Measurements from ENCODE around the gene RAB8B.
A peak's percentile ranks its signal among the peaks of the same experiment; 100 is the strongest.
"Not testable (repeated sequence)": the region's sequence is repeated elsewhere in the genome, so short reads cannot be mapped to it uniquely, and the experiment has no call there.

The RAB8B gene

DNA sequence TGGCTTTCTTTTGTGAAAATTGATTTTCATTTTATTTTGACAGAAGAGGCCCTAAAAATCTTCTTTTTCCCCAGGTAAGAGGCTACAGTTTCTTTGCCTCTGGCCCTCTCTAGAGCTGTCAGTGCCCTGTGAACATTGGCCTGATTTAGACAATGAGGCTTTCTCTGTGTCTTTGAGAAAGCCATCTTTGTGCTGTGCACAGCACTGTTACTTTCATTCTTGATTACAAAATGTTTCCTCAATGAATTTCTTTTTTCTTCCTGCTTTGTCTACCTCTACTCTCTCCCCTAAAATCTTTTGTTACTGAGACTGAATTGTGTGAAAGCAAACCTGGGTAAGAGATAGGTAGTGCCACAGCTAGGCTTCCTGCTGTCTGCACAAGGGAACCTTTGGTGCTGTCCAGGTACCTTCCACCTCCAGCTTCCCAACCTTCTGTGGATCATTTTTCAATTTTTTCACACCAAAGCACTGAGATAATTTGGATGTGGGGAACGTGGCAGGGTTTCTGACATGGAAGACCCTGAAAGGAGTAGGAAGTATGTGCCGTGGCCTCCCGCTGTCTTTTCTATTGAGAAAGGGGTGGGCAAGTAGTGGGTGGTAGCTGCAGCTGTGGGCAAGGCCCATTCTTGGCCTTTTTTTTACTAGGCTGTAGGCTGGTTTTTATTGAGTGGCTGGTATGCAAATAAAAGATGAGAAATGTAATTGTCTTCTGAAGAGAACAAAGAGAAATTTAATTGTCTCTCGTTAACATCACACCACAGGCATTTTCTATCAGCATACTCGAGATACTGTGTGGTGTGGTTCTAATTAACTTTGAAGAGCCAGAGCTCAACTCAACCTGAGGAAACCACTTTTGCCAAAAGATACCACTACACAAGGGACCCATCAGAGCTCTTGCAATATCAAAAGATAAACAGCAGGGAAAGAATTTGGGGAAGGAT lies 21.0 kb downstream of the RAB8B start:
- no peak for DNase-seq (ENCODE audit: low spot score)

DNA sequence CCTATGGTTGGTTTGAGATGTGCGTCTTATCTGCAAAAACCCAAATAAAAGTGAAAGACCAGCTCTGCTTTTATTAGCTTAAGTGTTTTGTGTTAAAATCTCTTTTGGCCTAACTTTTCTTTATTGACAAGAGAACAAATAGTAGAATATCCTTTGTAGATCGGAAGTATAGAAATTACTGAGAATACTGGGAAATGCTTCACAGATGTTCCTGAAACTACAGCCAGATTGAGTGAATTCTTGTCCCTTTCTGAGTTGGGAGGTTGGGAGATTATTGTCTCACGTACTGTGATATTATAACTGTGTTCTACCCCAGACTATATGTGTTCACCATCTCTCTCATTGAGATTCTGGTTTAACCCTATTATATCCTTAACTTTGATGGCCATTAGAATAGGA lies 21.7 kb downstream of the RAB8B start:
- no peak for DNase-seq (ENCODE audit: low spot score)

- DNase-seq (ENCODE audit: low spot score) = no peak
Observed at GRCh38 chr15:63211549-63211948, 22.1 kb downstream of the RAB8B start.

DNA sequence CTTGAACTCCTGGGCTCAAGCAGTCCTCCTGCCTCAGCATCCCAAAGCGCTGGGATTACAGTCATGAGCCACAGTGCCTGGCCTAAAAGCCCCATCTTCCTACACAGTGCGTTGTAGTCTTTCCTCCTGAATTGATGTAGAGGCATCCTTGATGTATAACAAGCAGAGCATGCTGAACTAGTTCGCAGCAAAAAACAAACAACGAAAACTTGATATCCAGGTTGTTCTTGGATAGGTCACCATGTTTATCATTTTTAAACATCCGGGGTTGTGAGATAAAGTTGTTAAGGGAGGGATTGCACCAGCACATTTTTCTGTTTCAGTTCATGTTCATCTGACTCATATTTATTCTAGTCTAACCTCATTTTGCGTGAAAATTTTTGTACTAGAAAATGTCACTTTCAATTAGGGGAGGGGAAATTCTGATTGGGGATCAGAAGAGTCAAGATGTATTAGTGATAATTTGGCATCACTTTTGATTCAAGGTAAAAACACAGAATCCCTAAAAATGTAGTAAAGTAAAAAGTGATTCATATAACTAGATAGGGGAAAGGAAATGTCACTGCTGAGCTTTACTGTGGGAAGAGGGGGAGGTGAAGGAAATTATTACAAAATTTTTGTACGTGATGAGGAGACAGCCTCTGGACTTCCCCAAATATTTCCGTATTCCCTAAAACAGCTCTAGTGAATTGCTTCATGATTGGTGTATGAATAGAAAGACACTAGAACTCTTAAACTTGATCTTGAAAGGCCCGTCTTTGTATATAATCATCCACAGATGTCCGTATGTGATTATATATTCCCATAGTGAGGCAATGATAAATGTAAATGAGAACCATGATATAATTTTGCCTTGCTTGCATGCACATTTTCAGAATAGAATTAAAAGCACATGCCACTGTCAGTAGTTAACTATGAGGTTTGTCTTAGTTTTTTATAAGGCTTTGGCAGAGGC lies 22.9 kb downstream of the RAB8B start:
- DNase-seq (ENCODE audit: low spot score) = peak; percentile 27

DNA sequence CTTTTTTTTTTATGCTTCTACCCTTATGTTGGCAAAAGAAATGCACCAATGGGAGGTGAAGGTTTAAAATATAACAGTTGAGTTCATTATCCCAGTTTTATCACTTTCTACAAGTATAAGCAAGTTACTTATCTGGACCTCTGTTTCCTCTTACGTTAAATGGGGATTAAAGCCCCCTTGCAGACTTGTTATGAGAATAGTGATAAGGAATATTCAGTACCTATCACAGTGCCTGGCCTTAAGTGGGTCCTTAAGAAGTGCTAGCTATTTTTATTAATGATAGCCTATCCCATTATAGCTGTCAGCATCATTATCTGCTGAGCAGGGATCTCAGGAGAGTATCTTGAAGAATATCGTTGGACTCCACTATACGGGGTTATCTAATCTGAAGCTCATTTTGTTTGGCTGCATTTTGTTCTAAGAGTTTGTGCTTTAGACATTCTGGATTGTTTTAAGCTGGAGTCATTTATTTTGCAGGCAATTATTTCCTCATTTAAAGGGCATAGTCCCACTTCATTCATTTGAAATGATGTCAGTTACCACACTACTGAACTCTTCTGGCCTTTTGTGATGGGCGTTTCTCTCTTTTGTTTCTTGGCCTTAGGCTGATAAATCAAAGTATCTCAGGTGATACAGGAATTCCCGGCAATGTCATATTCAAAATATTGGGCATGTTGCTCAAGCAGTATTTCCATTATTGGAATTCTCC lies 28.8 kb downstream of the RAB8B start:
- no peak for DNase-seq (ENCODE audit: low spot score)

DNA sequence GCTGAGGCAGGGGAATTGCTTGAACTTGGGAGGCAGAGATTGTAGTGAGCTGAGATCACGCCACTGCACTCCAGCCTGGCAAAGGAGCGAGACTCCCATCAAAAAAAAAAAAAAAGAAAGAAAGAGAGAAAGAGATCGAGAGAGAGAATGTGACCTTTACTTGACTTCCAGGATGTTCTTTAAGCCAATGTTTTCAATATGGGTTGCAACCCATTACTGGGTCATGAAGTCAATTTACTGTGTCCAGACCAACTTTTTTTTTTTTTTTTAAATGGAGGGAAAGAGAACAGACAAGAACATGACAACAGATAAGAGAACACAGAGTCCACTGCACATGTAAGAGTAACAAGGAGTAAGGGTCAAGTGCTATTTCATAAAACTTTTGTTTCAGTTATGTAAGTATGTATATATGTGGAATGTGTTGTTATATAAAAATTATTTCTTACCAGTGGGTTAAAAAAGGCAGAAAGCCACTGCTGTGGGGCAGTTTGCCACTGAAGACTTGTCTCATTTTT lies 29.8 kb downstream of the RAB8B start:
- DNase-seq (ENCODE audit: low spot score) = no peak

GRCh38 chr15:63221346-63221745 lies 31.9 kb downstream of the RAB8B start:
- DNase-seq (ENCODE audit: low spot score) = no peak

- DNase-seq (ENCODE audit: low spot score) = no peak
Observed at GRCh38 chr15:63223463-63223862, 34.1 kb downstream of the RAB8B start.

DNA sequence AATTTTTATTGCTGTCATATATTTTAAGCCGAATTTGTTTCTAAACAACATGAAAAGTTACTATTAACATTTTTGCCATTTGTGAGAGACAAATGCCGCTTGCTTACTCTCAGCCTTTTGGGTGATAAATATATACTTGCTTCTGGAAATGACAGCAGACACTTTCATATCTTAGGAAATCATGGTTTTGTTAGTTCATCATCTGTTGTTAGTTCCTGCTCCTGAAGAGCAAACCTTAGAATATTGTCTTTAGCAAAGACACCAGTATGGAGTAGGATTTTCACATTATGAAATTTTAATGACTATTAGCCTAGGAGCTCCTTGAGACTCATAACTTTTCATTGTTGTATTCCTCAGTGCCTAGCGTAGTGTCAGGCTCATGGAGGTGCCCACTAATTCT lies 36.0 kb downstream of the RAB8B start:
- DNase-seq (ENCODE audit: low spot score) = no peak

- DNase-seq (ENCODE audit: low spot score) = no peak
Observed at GRCh38 chr15:63226155-63226883, 36.9 kb downstream of the RAB8B start.

DNA sequence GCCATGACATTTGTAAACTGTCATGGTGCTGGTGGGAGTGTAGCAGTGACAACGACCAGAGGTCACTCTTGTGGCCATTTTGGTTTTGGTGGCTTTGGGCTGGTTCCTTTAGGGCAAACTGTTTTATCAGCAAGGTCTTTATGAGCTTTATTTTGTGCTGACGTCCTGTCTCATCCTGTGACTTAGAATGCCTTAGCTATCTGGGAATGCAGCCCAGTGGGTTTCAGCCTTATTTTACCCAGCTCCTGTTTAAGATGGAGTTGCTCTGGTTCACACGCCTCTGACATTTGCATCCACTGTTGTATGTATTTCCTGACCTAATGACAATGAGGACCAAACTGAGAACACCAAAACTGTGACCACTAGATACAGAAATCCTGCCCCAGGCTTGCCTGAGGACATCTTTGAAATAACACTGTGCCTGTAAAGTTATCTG lies 37.6 kb downstream of the RAB8B start:
- DNase-seq (ENCODE audit: low spot score) = no peak

DNA sequence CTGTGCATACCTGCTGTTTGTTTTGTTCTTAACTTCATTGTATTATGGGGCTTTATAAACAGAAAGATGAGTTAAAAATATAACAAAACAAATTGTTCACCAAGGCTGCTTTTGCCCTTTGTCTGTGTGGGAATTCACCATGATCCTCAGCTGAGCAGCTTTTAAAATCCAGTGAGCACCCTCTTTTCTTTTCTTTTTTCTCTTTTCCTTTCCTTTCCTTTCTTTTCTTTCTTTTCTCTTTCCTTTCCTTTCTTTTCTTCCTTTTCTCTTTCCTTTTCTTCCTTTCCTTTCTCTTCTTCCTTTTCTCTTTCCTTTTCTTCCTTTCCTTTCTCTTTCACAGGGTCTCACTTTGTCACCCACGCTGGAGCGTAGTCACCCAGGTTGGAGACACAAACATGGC lies 38.3 kb downstream of the RAB8B start:
- DNase-seq (ENCODE audit: low spot score) = no peak

DNA sequence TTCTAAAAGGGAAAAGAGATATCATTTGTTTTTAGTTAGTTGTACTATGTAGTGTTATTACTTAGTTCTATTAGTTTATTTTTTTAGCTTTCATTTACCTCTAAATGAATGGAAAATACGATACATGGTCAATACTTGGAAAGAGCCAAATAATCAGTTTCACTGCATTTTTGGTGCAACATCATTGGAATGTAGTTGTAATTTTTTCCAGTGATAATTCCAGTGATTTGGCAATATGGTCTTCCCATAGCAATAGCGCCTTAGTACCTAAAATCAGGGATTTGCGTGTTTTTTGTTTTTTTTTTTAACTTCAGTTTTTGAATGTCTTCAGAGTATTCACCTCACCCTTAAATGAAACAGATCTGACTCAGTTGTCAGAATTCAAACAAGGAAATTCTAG lies 41.8 kb downstream of the RAB8B start:
- no peak for DNase-seq (ENCODE audit: low spot score)

- no peak for DNase-seq (ENCODE audit: low spot score)
Observed at GRCh38 chr15:63231706-63232105, 42.3 kb downstream of the RAB8B start.

GRCh38 chr15:63232405-63232804 lies 43.0 kb downstream of the RAB8B start:
- peak; percentile 39 for DNase-seq (ENCODE audit: low spot score)

- no peak for DNase-seq (ENCODE audit: low spot score)
Observed at GRCh38 chr15:63232943-63233342, 43.5 kb downstream of the RAB8B start.

DNA sequence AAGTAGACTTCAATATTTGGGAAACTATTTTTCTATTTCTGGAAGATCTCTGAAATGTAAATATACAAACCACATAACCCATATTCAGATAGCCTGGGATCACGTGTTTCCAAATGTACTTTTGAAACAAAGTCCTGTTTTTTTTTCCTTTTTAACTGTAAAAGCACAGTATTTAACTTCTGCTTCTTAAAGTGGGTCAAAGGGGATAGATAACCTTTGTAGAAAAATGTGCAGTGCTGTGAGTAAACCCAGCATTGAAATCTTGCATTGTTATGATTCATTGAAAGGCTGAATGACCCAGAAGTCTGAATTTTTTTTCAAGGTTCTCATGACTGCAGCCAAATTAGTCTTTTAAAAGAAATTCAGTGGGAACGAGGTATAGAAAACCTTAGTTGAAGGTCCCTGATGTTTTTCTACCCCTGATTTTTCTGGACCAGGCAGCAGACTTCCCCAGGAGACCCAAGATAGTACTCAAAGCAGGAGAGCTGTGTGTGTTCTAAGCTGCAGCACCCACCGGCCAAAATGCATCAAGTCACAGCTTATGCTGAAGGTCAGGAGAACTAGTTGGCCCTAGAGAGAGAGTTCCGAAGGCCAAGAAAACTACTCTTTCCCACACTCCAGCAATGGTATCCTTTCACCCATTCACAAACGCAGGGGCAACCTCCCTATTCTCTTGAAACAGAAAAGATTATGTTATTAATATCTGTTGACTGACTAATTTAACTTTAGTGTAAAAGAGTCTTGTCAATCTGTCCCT lies 44.4 kb downstream of the RAB8B start:
- no peak for DNase-seq (ENCODE audit: low spot score)

DNA sequence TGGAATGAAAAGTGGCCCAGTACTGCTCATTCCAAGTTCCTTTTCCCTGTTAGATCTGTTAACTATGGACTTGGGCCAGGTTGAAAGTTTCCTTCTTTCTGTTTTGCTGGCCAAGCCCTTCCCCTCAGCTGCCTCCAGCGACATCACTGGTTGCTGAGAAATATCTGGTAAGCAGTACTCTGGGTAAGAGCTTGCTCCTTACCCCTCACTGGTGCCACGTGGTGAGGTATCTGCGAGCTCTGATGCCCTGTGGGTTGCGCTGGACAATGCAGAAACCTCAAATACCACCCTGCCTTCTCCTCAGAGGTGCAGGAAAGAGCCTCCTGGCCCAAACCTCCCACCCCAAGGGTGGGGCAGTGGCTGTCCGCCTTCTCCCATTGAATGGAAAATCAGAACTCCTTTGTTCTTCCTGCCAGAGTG lies 45.1 kb downstream of the RAB8B start:
- DNase-seq (ENCODE audit: low spot score) = no peak

GRCh38 chr15:63236272-63236671 lies 46.9 kb downstream of the RAB8B start:
- no peak for DNase-seq (ENCODE audit: low spot score)

- not testable (repeated sequence) for DNase-seq (ENCODE audit: low spot score)
Observed at GRCh38 chr15:63237086-63237485, 47.7 kb downstream of the RAB8B start.
